HG03520 (cell line): ENCODE measurements around the gene TP53.
A peak's percentile ranks its signal among the peaks of the same experiment; 100 is the strongest.

Experiments
- ATAC-seq: cut with Tn5 transposase; IDR thresholded peaks from one replicate; pipeline ENCODE4 v1.9.1; 2021; ENCODE audit warnings: mild to moderate bottlenecking, moderate library complexity; ENCODE audit not compliant: unreplicated experiment

Gene TP53

GRCh38 chr17:7687072-7687907, at the start of gene TP53:
TSS of gene TP53 (minus strand) at chr17:7687490. CDS start at chr17:7676594, 10,896 bp downstream.
- peak; percentile 28 for ATAC-seq

GRCh38 chr17:7732981-7733539, 45.8 kb upstream of the TP53 start:
- no peak for ATAC-seq

GRCh38 chr17:7729816-7730215, 42.5 kb upstream of the TP53 start:
- ATAC-seq, result no peak

- no peak for ATAC-seq
Observed at GRCh38 chr17:7727886-7728285, 40.6 kb upstream of the TP53 start.

- ATAC-seq, result no peak
Observed at GRCh38 chr17:7721612-7722011, 34.3 kb upstream of the TP53 start.

GRCh38 chr17:7720125-7720524, 32.8 kb upstream of the TP53 start:
- no peak for ATAC-seq

- ATAC-seq, result no peak
Observed at GRCh38 chr17:7719661-7720060, 32.4 kb upstream of the TP53 start.

- ATAC-seq, result no peak
Observed at GRCh38 chr17:7717756-7718350, 30.6 kb upstream of the TP53 start.

GRCh38 chr17:7716901-7717755, 29.8 kb upstream of the TP53 start, which contains the start of gene DNAH2:
TSS of gene DNAH2 (plus strand) at chr17:7717744. CDS start at chr17:7719735, 1,991 bp downstream.
- ATAC-seq, result no peak

GRCh38 chr17:7715936-7716886, 28.9 kb upstream of the TP53 start:
- ATAC-seq, result no peak

GRCh38 chr17:7714721-7715594, 27.7 kb upstream of the TP53 start:
- no peak for ATAC-seq

- ATAC-seq, result no peak
Observed at GRCh38 chr17:7713782-7714181, 26.5 kb upstream of the TP53 start.

GRCh38 chr17:7712111-7712771, 25.0 kb upstream of the TP53 start:
- no peak for ATAC-seq

GRCh38 chr17:7711051-7711755, 23.9 kb upstream of the TP53 start:
- ATAC-seq, result no peak

- no peak for ATAC-seq
Observed at GRCh38 chr17:7710301-7710700, 23.0 kb upstream of the TP53 start.

- no peak for ATAC-seq
Observed at GRCh38 chr17:7709031-7709430, 21.7 kb upstream of the TP53 start.

- no peak for ATAC-seq
Observed at GRCh38 chr17:7707858-7708750, 20.8 kb upstream of the TP53 start.
